ENCODE measurements around the gene EPRS1.

DNA sequence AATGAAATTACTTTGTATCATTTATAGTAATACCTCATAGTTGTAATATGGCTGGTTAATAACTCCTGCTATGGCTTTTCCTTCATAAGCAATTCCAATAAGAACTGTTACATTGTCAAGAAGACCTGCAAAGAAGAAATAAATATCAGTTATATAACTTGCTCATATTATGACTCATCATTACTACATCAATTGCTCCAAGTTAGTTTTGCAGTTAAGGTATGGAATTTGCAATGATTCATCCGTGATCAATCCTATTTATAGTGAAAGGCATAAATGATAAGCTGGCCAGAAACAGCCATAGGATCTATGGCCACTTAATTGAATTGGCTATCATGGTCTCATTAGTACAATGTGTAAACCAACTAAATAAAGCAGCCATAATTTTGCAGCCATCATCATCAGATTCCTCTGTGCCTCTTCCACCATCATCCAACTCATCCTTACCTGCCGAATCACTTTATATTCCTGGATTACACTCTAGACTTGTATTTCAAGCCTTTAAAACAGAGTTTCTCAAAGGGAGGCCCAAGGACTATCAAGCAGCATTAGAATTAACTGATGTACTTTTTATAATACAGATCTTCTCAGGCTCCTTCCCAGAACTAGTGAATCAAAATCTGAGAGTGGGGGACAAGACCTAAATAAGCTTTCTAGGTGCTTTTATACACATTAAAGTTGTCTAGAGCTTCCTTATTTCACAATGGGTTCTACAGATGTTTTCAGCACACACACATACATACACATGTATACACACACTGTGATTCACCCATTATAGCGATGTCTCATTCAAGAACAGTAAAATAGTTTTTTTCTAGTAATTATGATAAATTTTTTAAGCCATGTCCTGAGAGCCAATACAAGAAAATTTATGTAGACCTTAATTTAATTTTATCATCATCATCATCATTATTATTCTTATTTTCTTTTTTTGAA lies 21.2 kb upstream of the EPRS1 start:
- TF ChIP-seq, protein P1, sequence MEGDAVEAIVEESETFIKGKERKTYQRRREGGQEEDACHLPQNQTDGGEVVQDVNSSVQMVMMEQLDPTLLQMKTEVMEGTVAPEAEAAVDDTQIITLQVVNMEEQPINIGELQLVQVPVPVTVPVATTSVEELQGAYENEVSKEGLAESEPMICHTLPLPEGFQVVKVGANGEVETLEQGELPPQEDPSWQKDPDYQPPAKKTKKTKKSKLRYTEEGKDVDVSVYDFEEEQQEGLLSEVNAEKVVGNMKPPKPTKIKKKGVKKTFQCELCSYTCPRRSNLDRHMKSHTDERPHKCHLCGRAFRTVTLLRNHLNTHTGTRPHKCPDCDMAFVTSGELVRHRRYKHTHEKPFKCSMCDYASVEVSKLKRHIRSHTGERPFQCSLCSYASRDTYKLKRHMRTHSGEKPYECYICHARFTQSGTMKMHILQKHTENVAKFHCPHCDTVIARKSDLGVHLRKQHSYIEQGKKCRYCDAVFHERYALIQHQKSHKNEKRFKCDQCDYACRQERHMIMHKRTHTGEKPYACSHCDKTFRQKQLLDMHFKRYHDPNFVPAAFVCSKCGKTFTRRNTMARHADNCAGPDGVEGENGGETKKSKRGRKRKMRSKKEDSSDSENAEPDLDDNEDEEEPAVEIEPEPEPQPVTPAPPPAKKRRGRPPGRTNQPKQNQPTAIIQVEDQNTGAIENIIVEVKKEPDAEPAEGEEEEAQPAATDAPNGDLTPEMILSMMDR (IDR thresholded peaks at IDR 0.05) = no peak
- no peak for TF ChIP-seq RFX5 (IDR thresholded peaks at IDR 0.05)

Data from A549 (cell line).